Nephron progenitor cell (in vitro differentiated cells): ENCODE measurements around the gene OR5F1.

Experiments used
- DNase-seq: peaks from one replicate; pipeline ENCODE4 v3.0.0; 2021
- H3K27ac Mint-ChIP-seq: 2 replicates; pipeline ENCODE4 v1.8.0; 2021; ENCODE audit warnings: mild to moderate bottlenecking, moderate library complexity, mixed read lengths
- H3K27me3 Mint-ChIP-seq: 2 replicates; pipeline ENCODE4 v1.8.0; 2021; ENCODE audit warnings: mild to moderate bottlenecking, low read depth, mixed read lengths; ENCODE audit not compliant: poor library complexity
- H3K36me3 Mint-ChIP-seq: 2 replicates; pipeline ENCODE4 v1.8.0; 2021; ENCODE audit warnings: low read depth, mixed read lengths
- H3K4me1 Mint-ChIP-seq: 2 replicates; pipeline ENCODE4 v1.8.0; 2021; ENCODE audit warnings: mixed read lengths
- H3K4me3 Mint-ChIP-seq: 2 replicates; pipeline ENCODE4 v1.8.0; 2021; ENCODE audit warnings: mild to moderate bottlenecking, moderate library complexity, mixed read lengths
- H3K9me3 Mint-ChIP-seq: 2 replicates; pipeline ENCODE4 v1.8.0; 2021; ENCODE audit warnings: mild to moderate bottlenecking, moderate library complexity, mixed read lengths
- TF ChIP-seq, protein P1 (sequence below): fragments of 200-600 bp; sonication (generic); IDR thresholded peaks from 2 replicates; pipeline ENCODE4 v1.5.0; 2021; ENCODE audit warnings: antibody characterized with exemption

OR5F1 gene

GRCh38 chr11:55967914-55968313 lies 26.5 kb downstream of the OR5F1 start:
- H3K36me3 Mint-ChIP-seq, result no peaks in the 10 kb centered on the region
- TF ChIP-seq, protein P1, sequence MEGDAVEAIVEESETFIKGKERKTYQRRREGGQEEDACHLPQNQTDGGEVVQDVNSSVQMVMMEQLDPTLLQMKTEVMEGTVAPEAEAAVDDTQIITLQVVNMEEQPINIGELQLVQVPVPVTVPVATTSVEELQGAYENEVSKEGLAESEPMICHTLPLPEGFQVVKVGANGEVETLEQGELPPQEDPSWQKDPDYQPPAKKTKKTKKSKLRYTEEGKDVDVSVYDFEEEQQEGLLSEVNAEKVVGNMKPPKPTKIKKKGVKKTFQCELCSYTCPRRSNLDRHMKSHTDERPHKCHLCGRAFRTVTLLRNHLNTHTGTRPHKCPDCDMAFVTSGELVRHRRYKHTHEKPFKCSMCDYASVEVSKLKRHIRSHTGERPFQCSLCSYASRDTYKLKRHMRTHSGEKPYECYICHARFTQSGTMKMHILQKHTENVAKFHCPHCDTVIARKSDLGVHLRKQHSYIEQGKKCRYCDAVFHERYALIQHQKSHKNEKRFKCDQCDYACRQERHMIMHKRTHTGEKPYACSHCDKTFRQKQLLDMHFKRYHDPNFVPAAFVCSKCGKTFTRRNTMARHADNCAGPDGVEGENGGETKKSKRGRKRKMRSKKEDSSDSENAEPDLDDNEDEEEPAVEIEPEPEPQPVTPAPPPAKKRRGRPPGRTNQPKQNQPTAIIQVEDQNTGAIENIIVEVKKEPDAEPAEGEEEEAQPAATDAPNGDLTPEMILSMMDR, result no peak
- H3K27me3 Mint-ChIP-seq, result no peaks in the 10 kb centered on the region
- no peaks in the 10 kb centered on the region for H3K4me1 Mint-ChIP-seq
- no peak overlapping the region for H3K4me3 Mint-ChIP-seq
- H3K9me3 Mint-ChIP-seq, result no peaks in the 10 kb centered on the region
- no peak for DNase-seq
- no peak overlapping the region for H3K27ac Mint-ChIP-seq

DNA sequence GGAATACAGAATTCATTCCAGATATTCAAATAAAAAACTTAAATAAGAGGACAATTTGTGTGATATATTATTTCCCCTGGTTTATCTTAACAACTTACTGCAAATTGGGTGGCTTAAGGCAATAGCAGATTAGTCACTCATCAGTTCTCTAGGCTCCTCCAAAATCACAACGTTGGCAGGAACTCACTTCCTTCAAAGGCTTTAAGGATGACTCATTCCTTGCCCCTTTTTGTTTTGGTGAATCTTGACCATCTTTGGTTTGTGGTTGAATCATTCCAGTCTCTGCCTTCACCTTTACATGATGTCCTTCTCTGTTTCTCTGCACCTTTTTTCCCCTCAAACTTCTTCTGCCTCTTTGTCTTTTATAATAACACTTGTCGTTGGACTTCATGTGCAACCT lies 28.0 kb downstream of the OR5F1 start:
- no peak overlapping the region for H3K27ac Mint-ChIP-seq
- no peaks in the 10 kb centered on the region for H3K36me3 Mint-ChIP-seq
- DNase-seq, result no peak
- H3K4me3 Mint-ChIP-seq, result no peak overlapping the region
- TF ChIP-seq, protein P1, result no peak
- no peaks in the 10 kb centered on the region for H3K27me3 Mint-ChIP-seq
- H3K9me3 Mint-ChIP-seq, result no peaks in the 10 kb centered on the region
- no peaks in the 10 kb centered on the region for H3K4me1 Mint-ChIP-seq

DNA sequence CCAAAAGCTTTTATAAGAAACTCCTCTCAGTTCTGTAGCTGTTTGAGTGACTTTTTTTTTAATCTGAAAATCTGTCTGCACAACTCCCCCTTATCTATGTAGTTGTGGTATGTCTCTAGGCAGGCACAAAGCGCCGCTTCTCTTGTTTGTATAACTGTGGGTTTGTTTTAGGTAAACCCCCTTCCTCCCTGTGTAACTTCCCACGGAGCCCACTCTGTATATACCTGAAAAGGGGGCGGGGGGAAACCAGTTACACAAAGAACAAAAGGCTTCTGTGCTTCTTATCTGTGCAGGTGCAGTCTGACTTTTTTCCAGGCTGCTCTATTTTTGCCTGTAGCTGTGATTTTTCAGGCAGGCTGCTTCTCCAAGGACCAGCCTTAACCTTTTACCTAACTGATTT lies 37.9 kb downstream of the OR5F1 start:
- DNase-seq, result no peak
- H3K4me1 Mint-ChIP-seq, result no peaks in the 10 kb centered on the region
- no peak overlapping the region for H3K27ac Mint-ChIP-seq
- no peaks in the 10 kb centered on the region for H3K9me3 Mint-ChIP-seq
- TF ChIP-seq, protein P1, result no peak
- peaks cover 2% of the 10 kb centered on the region for H3K27me3 Mint-ChIP-seq
- H3K36me3 Mint-ChIP-seq, result no peaks in the 10 kb centered on the region
- H3K4me3 Mint-ChIP-seq, result no peak overlapping the region

- no peak for DNase-seq
- Mint-ChIP-seq H3K9me3 (no peaks in the 10 kb centered on the region), H3K27me3 (peaks cover 2% of the 10 kb centered on the region), H3K27ac (no peak overlapping the region), H3K4me3 (no peak overlapping the region), H3K36me3 (no peaks in the 10 kb centered on the region), H3K4me1 (no peaks in the 10 kb centered on the region)
- TF ChIP-seq, protein P1, result no peak
These were observed 45.1 kb downstream of the OR5F1 start for GRCh38 chr11:55949330-55949729.
